K562 (cell line): ENCODE measurements around the gene CENPP. TPM values are rescaled to one million over a fixed set of nuclear protein-coding genes. Genes with fewer than 3 reads are reported as not detected.

Experiments
- HMBOX1 ChIP-seq: sonication (generic); IDR thresholded peaks from 2 replicates; pipeline ENCODE4 v1.6.1; 2016
- HNRNPLL ChIP-seq: fragments of 200-400 bp; formaldehyde crosslinking; IDR thresholded peaks from 2 replicates; pipeline ENCODE4 v1.6.1; 2017; ENCODE audit warnings: low read length, low read depth, mild to moderate bottlenecking; ENCODE audit not compliant: poor library complexity, severe bottlenecking
- JUN ChIP-seq, 2 experiments: sonication (generic) in 1 of 2; formaldehyde crosslinking in 1 of 2; IDR thresholded peaks; 2 replicates each; pipeline versions ENCODE4 v1.6.1 to v1.8.0; 2012 to 2022; ENCODE audit warnings: borderline replicate concordance in 2 of 2, mild to moderate bottlenecking in 2 of 2, improper control_type of control experiment in 1 of 2, low read depth in 1 of 2, low read length in 1 of 2, missing genetic modification reagents in 1 of 2
- KAT7 ChIP-seq: sonication (generic); formaldehyde crosslinking; IDR thresholded peaks from 2 replicates; pipeline ENCODE4 v1.8.0; 2022; ENCODE audit warnings: missing genetic modification reagents, mild to moderate bottlenecking, borderline replicate concordance
- KDM4B ChIP-seq, 2 experiments: fragments of 450-650 bp in 1 of 2; sonication (generic) in 1 of 2; IDR thresholded peaks; 2 replicates each; pipeline ENCODE4 v1.6.1; 2016 to 2017; ENCODE audit warnings: borderline replicate concordance in 2 of 2, antibody characterized with exemption in 1 of 2, low read depth in 1 of 2, mild to moderate bottlenecking in 1 of 2
- KDM5B ChIP-seq: fragments of 200-600 bp; sonication (generic); IDR thresholded peaks from 2 replicates; pipeline ENCODE4 v1.6.1; 2012; ENCODE audit warnings: low read depth, mild to moderate bottlenecking, moderate library complexity, low read length, control low read depth, inconsistent platforms; ENCODE audit not compliant: insufficient replicate concordance
- NKRF ChIP-seq: fragments of 450-650 bp; IDR thresholded peaks from 2 replicates; pipeline ENCODE4 v1.6.1; 2016; ENCODE audit warnings: borderline replicate concordance
- POLR2AphosphoS5 ChIP-seq: IDR thresholded peaks from 2 replicates; pipeline ENCODE4 v1.6.1; 2011; ENCODE audit warnings: mild to moderate bottlenecking, low read depth, low read length, moderate library complexity; ENCODE audit not compliant: control insufficient read depth, insufficient read depth
- PRPF4 ChIP-seq: fragments of 200-400 bp; formaldehyde crosslinking; IDR thresholded peaks from one replicate; pipeline ENCODE4 v1.6.1; 2017; ENCODE audit warnings: low read length, low read depth, mild to moderate bottlenecking; ENCODE audit not compliant: insufficient read depth, poor library complexity, severe bottlenecking
- RBBP5 ChIP-seq: fragments of 200-600 bp; sonication (generic); IDR thresholded peaks from 2 replicates; pipeline ENCODE4 v1.6.1; 2012; ENCODE audit warnings: borderline replicate concordance, mild to moderate bottlenecking, low read length, control low read depth, inconsistent platforms; ENCODE audit not compliant: insufficient read depth, poor library complexity, severe bottlenecking
- RBFOX2 ChIP-seq: fragments of 200-400 bp; formaldehyde crosslinking; IDR thresholded peaks from 2 replicates; pipeline ENCODE4 v1.6.1; 2017; ENCODE audit warnings: low read depth, mild to moderate bottlenecking, low read length, moderate library complexity
- RERE ChIP-seq: sonication (generic); formaldehyde crosslinking; IDR thresholded peaks from 2 replicates; pipeline ENCODE4 v1.8.0; 2023; ENCODE audit warnings: missing genetic modification reagents, mild to moderate bottlenecking, borderline replicate concordance
- SMARCC2 ChIP-seq: fragments of 450-650 bp; IDR thresholded peaks from 2 replicates; pipeline ENCODE4 v1.6.1; 2017; ENCODE audit warnings: antibody characterized with exemption, moderate library complexity, mild to moderate bottlenecking, low read depth
- SPI1 ChIP-seq: IDR thresholded peaks from 2 replicates; pipeline ENCODE4 v1.6.1; 2011; ENCODE audit warnings: low read depth, low read length, control low read depth, borderline replicate concordance
- SUPT5H ChIP-seq: fragments of 450-650 bp; IDR thresholded peaks from 2 replicates; pipeline ENCODE4 v1.6.1; 2016
- TBP ChIP-seq: optimal IDR thresholded peaks from 2 replicates; pipeline ENCODE3; 2011; ENCODE audit warnings: low read depth, low read length, improper control_type of control experiment
- polyA plus RNA-seq, 8 experiments: library from polyadenylated mRNA; depleted of rRNA in 4 of 8; stranded (reverse) in 5 of 8; unstranded in 3 of 8; fragments of >200 nt; fragmentation: Nextera tagmentation in 2 of 8; fragmentation: Illumina TruSeq in 1 of 8; extraction: Ambion mirVana in 2 of 8; extraction: Trizol in 1 of 8; gene quantifications; 2 replicates each; pipeline versions ENCODE4 v1.2.1 to v1.2.3, GENCODE V29; 2011 to 2014; ENCODE audit warnings: inconsistent platforms in 1 of 8, missing spikeins in 1 of 8
- total RNA-seq, 7 experiments: library from RNA; depleted of rRNA in 6 of 7; stranded (reverse); fragments of >200 nt in 6 of 7; fragmentation: Illumina TruSeq in 2 of 7; extraction: Trizol in 2 of 7; gene quantifications; 2 replicates each; pipeline versions ENCODE4 v1.2.1 to v1.2.3, GENCODE V29; 2011 to 2021; ENCODE audit warnings: low replicate concordance in 1 of 7
- TF ChIP-seq, protein P1 (sequence below): sonication (generic); formaldehyde crosslinking; IDR thresholded peaks from 2 replicates; pipeline ENCODE4 v1.8.0; 2022; ENCODE audit warnings: mild to moderate bottlenecking, missing genetic modification reagents

CENPP gene
- total and polyA plus RNA-seq, 9 of the 15 experiments (the other 6 are each of a cell fraction or from before 2014, with no cell fraction given): 8.0 to 28.5 (median 17.9) TPM

GRCh38 chr9:92325991-92326500 is 293 bp downstream of the CENPP start (continued):
- TF ChIP-seq JUN (IDR thresholded peaks at IDR 0.05; ENCODE audit: borderline replicate concordance, low read depth, low read length): no peak
- TF ChIP-seq JUN (CRISPR knock-in tag; IDR thresholded peaks at IDR 0.05; ENCODE audit: borderline replicate concordance): no peak
- no peak for TF ChIP-seq PRPF4
- TF ChIP-seq SPI1: peak; percentile 70; the same call in 1 of the 2 replicates
- TF ChIP-seq, protein P1, sequence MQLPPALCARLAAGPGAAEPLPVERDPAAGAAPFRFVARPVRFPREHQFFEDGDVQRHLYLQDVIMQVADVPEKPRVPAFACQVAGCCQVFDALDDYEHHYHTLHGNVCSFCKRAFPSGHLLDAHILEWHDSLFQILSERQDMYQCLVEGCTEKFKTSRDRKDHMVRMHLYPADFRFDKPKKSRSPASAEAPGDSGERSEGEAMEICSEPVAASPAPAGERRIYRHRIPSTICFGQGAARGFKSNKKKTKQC (CRISPR knock-in tag): no peak
- TF ChIP-seq NKRF: peak; percentile 63; the same call in 1 of the 2 replicates
- peak; percentile 45 for TF ChIP-seq SUPT5H
- no peak for TF ChIP-seq HNRNPLL
- TF ChIP-seq KAT7 (CRISPR knock-in tag): 0 out of 2 replicates have a peak, but pooled peaks have one; percentile 2
- TF ChIP-seq POLR2AphosphoS5: peak; percentile 19; the same call in 1 of the 2 replicates
- TF ChIP-seq KDM5B: peak; percentile 67
- TF ChIP-seq RBBP5: peak; percentile 16
- no peak for TF ChIP-seq RERE (CRISPR knock-in tag)
- TF ChIP-seq SMARCC2: no peak
- TF ChIP-seq TBP: no peak
- TF ChIP-seq HMBOX1: peak; percentile 86
- 0 out of 4 replicates have a peak, but pooled peaks of 1 of the 2 experiments have one; percentile 49 for TF ChIP-seq KDM4B (IDR thresholded peaks at IDR 0.05; ENCODE audit: borderline replicate concordance in 2 of 2, low read depth in 1 of 2)
- peak; percentile 0 for TF ChIP-seq RBFOX2
